Stimulated activated CD8-positive, alpha-beta memory T cell treated with anti-CD3 and anti-CD28 coated beads, Interleukin-15, amount 100 ng/mL, for 48 hours (primary cell): ENCODE data around the gene ANXA4.
A peak's percentile ranks its signal among the peaks of the same experiment; 100 is the strongest.
"Not testable (repeated sequence)": the region's sequence is repeated elsewhere in the genome, so short reads cannot be mapped to it uniquely, and the experiment has no call there.

Experiments used
- DNase-seq, 2 donors: peaks; one replicate each; pipeline ENCODE4 v3.0.0-alpha.2; 2020; ENCODE audit warnings: low read depth in 2 of 2

The ANXA4 gene

DNA sequence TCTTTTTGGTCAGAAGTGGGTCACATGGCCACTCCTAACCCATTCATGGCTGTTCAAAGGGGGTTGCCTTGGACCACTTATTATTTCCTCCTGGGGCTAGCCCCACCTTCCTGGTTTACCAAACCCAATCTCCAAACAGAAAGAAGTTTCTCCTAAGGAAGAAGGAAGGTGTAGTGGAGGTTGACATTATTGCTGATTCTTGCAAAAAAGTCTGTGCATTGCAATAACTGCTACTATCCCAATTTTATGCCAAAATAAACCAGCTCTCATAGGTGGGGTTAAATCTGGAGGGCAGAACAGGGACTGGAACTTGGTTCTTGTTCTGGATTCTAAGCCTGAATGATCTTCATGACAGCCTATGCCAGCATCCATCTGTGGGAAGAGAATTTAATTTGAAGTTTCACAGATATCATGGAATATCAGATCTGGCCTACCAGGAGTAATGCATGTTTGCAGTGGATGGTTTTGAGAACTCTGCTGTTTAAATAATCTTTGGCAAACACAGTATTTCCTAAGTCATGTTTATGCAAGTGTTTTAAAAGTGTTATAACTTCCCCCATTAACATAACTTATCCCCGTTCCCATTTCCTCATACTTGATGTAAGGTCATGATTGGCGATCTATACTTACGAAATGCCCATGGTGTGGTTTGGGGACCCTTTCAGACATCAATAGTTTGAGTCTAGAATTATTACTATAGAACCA lies 11.9 kb downstream of the ANXA4 start:
- no peak for DNase-seq

DNA sequence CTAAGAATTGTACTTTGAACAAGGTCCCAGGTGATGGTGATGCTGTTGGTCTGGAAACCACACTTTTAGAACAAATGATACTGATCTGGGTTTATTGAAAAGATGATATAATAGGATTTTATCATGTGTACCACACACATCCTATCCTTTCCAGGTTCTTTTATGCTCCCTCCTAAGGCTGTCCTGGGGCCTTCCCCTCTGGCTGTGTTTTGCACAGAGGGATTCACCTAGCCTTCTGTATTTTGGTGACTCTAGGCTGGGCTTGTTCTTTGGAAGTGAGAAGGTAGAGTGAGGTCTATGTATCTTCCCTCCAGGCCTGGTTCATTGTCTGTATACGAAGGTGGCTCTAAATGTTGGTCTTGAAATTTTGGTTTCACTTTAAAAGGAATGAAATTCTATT lies 12.7 kb downstream of the ANXA4 start:
- DNase-seq, result no peak

DNA sequence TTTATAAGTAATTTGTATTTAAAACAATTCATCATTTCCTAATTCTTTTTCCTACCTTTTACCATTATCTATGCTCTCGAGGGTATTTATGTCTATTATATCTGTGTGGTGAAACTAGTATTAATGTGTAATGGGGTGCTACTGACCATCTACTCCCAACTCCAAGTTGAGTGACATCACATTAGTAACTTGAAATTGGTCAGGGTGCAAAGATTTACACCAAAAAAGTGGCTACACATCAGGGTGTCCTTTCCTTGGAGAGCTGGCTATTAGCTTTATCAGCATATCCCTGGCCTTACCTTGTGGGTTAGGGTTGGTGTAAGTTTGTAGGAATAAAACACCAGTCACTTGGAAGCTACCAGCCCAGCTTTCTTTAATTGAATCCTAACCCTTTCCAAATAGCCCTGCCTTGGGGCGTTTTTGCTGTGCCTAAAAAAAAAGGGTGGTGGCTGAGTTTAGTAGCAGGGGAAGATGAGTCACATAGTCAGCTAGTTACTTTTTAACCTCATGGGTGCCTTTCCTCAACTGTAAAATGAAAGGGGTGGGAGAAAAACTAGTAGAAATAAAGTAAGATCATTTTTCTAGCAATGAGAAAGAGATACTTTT lies 14.0 kb downstream of the ANXA4 start:
- no peak for DNase-seq

DNA sequence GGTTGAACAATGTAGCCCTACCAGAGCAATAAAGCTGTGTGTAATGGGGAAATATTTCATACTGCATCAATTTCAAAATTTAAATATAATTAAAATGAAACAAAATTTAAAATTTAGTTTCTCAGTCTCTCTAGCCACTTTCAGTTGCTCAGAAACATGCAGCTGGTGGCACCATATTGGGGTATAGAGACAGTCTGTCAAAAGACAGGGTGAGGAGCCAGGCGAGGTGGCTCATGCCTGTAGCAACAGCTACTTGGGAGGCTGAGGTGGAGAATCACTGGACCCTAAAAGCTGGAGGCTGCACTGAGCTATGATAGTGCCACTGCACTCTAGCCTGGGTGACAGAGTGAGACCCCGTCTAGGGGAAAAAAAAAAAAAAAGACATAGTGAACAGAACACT lies 20.1 kb downstream of the ANXA4 start:
- DNase-seq, result no peak

DNA sequence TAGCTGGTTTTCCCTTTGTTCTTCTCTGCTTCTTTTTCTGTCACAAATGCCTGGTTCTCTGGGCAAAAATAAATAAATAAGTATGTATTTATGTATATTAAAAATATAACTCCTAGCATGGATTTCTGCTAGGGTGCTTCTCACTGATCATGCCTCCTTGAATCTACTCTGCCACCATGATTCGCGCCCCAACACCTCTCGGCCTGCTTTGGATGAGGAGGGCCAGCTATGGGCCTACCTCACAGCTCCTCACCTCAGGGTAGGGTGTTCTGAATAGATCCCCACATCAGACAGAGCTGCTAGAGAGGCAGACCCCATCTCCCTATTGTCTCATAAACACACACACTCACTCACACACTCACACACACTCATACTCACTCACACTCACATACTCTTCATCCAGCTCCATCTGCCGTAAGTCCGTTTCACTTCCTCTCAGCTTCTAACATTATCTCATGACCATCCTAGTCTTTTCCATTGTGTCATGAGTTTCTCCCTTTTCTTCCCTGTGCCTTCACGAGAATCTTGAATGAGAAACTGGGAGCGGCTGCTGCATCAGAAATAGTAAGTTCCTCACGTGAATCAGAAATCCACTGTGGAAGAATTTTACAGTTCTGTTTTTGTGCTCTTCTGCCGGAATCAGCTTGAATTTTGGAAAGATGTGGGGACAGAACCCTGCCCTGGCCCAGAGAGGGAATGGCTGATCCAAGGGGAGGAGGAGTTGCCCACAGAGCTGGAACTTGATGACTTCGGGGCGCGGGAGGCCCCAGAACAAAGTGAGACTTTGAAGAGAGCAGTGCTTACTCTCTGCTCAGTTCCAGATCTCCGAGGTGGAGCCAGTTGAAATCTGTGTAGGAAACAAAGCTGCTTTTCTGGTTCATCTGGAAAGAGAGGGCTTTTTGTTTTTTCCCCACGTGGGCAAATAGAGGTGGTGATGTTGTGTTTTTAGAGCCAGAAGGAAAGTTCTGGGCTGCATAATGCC lies 20.9 kb downstream of the ANXA4 start:
- DNase-seq, result no peak

DNA sequence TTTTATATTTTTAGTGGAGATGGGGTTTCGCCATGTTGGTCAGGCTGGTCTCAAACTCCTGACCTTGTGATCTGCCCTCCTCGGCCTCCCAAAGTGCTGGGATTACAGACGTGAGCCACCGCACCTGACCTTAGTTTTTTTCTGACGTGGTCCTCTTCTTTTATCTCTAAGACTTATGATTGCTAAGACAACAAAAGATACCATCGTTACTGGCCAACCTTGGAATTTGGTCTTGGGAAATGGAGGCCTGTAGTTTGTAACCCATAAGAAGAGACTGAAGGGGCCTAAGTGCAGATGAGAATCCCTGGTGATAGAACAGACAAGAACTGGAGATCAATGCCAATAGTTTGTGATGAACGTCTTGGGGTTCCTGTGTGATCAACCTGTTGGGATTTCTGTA lies 21.9 kb downstream of the ANXA4 start:
- not testable (repeated sequence) for DNase-seq

DNA sequence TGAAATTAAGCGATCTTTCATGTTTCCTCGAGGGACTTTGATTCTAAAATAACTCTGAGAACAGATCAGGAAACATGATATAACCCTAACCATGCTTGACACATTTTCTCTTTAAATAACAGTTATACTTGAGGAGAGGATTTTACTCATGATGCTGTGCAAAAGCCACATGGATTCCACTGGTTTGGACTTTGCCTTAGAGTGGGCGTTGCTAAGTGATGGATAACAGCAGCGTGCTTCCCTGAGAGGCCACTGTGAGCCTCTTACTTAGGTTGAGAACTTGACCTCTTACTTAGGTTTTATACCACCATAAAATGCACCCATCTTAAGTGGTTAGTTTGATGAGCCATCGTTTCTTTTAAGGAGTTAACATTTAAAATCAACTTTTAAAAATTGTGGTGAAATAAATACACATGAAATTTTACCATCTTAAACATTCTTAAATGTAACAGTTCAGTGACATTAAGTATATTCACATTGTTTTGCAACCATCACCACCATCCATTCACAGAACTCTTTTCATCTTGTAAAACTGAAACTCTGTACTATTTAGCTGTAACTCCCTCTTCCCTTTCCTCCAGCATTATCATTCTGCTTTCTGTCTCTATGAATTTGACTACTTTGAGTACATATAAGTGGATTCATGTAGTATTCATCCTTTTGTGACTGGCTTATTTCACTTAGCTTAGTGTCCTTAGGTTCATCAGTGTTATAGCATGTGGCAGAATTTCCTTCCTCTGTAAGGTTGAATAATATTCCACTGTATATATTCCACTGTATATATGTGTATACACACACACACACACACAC lies 22.6 kb downstream of the ANXA4 start:
- DNase-seq, result no peak

DNA sequence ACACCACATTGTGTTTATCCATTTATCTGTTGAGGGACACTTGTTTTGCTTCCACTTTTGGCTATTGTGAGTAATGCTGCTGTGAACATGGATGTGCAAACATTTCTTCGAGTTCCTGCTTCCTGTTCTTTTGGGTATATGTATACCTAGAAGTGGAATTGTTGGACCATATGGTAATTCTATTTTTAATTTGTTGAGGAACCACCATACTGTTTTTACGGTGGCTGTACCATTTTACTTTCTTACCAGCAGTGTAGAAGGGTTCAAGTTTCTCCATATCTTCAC lies 23.1 kb downstream of the ANXA4 start:
- no peak for DNase-seq

DNA sequence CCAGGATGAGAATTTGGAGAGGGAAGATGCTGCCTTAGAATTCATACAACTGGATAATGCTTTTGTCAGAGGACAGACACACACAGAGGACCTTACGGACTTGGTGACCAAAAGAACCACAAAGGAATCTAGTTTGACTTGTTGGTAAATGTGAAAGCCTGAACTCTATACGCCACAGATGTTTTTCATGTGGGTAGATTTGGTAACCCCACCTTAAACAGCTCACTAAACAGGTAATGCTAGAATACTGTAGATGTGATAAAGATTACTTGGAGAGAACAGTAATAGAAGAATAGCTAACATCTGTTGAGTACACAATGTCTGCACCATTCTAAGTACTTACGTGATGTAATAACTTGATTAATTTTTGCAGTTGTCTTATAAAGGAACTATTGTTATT lies 24.1 kb downstream of the ANXA4 start:
- DNase-seq, result no peak

DNA sequence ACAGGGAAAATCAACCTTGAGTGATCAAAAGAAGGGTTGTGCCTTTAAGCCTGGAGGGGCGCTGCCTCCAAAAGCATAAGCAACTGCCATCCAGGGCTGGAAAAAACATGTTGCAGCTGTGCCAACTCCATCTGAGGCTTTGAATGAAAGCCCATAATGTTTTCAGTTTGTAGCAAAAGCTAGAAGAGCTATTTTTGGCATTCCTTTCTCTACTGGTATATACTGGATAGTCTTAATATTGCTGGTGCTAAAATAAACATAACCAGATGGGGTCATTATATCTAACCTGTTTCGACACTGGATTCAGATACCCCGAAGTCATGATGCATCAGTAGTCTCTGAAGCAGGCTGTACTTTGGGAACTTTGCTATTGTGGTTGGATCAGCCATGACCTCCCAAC lies 25.1 kb downstream of the ANXA4 start:
- DNase-seq, result no peak

DNA sequence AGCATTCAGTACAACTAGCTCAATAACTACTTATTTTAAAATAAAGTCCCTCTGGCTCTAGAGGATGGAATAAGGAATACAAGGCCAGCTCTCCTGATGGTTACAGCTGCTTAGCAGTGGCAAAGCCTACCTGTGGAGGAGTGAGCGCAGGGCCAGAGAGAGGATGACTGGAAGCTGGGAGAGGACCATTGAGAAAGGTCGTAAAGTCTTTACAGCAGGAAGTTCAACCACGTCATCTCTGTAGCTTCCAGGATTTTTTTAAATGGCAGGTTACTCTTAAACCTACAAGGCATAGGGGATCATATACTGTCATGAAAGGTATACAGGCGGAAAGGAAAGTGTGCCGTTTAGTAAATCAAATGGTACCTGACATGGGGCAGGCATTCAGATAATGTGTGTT lies 26.3 kb downstream of the ANXA4 start:
- no peak for DNase-seq

DNA sequence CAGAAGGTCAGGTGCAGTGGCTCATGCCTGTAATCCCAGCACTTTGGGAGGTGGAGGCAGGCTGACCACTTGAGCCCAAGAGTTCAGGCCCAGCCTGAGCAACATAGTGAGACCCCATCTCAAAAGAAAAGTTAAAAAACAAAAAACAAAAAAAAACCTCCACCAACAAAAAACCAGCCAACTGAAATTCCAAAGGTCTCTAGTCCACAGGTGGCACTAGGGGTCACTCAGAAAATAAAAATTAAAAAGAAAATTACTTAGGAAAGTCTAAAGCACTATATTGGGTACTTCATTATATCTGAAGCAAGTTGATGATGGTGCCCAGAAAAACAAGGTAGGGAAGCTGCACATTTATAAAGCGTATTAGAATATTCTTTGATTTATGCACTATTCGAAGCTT lies 26.9 kb downstream of the ANXA4 start:
- DNase-seq, result no peak

DNA sequence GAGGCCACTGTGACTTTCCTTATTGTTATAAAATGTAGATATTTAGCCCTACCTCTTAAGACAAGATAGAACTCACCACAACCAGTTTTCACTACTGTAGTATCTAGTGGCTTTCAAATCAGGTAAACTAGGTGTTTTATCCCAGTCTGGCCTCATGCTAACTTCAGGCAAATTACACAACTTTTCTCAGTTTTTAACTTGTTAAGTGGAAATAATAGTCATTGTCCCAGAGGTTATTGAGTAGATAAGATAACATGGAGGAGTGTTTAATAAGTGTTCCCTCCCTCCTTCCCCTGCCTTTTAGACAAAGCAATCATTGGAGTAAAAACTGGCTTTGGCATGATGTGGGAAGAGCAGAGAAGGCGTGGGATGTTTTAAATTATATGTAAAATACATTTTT lies 27.3 kb downstream of the ANXA4 start:
- no peak for DNase-seq

DNA sequence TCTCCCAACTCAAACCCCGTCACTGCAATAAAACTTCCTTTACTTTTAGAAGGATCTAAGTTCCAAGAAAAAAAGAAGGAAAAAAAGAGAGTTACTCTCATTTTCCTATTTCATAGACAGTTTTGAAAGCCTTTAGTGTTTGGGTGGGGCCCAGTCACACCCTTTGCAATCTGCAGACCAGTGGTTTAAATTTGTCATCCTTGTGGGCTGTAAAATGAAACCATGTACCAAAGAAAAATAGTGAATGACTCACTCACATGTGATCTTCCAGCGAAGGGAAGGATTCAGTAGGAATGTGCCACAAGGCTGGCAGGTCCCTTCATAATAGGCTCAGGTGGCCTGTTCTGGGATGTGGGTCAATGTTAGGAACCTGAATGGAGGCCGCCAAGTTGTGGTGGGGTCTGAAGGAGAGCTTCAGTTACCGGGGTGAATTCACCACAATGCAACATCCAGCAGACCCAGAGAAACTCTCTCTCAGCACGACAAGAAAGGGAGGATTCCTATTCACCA lies 28.3 kb downstream of the ANXA4 start:
- DNase-seq, result peak in 1 of 2 donors; percentile 16

DNA sequence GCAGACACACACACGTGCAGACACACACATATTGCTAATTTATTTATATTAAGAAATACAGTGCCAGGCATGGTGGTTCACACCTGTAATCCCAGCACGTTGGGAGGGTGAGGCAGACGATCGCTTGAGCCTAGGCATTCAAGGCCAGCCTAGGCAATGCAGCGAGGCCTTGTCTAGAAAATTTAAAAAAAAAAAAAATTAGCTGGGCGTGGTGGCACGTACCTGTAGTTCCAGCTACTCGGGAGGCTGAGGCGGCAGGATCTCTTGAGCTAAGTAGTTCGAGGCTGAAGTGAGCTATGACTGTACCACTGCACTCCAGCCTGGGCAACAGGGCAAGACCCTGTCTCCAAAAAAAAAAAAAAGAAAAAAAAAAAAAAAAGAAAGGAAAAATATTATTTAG lies 28.8 kb downstream of the ANXA4 start:
- no peak for DNase-seq

DNA sequence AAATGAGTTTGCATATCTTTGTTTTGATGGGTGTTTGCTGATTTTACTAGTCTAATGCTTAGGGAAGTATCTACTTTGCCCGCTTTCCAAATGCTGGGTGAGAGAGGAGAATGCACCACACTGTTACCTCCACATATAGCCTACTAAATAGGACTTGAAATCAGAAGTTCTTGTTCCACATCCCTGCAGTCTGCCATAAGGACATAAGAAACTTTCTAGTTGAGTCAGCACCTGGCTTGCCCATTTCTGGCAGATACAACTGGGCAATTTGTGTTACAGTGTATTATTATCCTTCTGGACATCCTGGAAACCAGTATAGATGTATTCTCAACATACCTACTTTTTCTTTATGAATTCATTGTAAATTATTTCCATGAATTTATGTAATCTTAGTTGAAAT lies 29.5 kb downstream of the ANXA4 start:
- DNase-seq, result no peak

DNA sequence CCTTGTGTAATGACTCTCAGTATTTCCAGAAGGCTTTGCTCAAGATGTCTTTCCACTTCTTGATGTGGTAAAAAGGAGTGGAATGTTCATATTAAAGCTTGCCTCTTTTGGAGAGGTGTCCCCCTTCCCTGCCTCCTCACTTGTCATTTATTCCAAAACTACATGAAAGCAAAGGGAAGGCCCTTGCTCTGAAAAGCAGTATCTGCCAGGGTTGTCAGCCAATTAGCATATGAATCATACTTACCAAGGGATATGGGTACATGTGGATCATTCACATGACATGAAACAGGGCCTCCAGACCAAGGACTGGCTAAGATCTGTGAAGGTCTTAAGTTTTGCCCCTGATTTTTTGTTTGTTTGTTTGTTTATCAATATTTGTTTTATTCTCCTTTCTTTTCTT lies 31.3 kb downstream of the ANXA4 start:
- no peak for DNase-seq

DNA sequence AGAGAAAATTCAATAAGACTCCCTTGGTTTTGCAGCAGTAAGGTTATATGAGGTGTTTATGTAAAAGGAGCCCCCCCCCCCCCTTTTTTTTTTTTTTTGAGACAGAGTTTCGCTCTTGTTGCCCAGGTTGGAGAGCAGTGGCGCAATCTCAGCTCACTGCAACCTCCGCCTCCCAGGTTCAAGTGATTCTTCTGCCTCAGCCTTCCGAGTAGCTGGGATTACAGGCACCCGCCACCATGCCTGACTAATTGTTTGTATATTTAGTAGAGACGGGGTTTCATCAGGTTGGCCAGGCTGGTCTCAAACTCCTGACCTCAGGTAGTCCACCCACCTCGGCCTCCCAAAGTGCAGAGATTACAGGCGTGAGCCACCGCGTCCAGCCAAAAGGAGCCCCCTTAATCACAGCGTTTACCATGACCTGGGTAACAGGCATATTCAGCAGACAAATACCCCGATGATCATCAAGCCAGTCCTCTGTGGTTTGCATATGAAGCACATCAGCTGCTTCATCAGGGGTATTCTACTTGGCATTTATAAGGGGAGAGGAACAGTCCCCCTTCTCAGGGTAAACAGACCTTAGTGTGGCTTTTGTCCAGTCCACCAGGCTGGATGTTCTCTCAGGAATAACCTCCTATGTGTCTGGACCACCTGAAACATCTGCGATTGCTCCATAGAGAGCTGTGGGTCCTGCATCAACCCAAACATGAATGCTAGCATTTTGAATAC lies 32.5 kb downstream of the ANXA4 start:
- not testable (repeated sequence) for DNase-seq

DNA sequence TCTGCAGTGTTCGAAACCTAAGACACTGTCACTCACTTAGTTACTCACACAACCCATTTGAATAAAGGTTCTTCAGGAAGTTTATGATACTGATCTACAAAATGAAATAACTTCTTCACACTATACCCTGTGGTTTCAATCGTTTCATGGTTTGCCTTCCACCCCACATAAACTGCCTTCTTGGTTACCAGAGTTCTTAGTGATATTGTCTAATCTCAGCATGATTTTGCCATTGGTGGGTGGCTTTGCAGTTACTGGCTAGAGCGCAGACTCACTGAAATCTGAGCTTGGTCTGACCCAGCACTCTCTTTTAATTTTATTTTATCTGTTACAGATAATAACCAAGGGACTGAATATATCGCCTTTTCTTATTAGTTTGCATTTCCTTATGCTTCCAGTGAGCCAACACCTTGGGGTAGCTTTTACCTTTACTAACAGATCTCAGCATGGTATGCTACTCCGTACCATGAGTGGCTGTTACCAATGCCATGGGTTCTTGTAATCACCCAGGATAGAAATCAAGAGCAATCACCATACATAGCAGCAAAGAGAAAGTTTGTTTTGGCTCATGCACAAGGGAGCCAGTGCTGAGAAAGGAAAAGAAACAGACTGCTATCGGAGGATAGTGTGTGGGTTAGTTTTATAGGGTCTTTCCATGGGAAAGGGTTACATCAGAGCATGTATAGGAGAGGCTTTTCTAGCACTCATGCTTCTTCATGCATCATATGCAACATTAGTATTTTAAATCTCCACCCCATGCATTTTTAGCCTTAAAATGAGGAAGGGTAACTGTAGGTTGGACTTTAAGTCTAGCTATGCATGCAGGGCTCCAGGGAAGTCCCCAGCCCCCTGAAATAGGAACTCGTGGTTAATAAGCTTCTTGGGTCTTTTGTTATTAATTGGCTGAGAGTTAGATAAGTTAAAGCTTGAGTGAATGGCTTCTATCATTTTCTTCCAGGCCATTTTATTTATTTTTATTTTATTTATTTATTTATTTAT lies 33.3 kb downstream of the ANXA4 start:
- DNase-seq, result peak in 1 of 2 donors; percentile 7
